ENCODE data around the gene ZNF394.

The ZNF394 gene

GRCh38 chr7:99472561-99473314 is 27.3 kb downstream of the ZNF394 start, which contains the start of gene ZNF789:
Gene ZNF789, plus strand, starts transcription at chr7:99472890. Its CDS starts 3,567 bp downstream, at chr7:99476457.
- H2AFZ ChIP-seq, result peak within 1 kb of the TSS; percentile 92
- TF ChIP-seq, protein P1, sequence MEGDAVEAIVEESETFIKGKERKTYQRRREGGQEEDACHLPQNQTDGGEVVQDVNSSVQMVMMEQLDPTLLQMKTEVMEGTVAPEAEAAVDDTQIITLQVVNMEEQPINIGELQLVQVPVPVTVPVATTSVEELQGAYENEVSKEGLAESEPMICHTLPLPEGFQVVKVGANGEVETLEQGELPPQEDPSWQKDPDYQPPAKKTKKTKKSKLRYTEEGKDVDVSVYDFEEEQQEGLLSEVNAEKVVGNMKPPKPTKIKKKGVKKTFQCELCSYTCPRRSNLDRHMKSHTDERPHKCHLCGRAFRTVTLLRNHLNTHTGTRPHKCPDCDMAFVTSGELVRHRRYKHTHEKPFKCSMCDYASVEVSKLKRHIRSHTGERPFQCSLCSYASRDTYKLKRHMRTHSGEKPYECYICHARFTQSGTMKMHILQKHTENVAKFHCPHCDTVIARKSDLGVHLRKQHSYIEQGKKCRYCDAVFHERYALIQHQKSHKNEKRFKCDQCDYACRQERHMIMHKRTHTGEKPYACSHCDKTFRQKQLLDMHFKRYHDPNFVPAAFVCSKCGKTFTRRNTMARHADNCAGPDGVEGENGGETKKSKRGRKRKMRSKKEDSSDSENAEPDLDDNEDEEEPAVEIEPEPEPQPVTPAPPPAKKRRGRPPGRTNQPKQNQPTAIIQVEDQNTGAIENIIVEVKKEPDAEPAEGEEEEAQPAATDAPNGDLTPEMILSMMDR (IDR thresholded peaks at IDR 0.05), result peak; percentile 17
- H3K27ac ChIP-seq, result peak within 1 kb of the TSS; percentile 86
- H3K36me3 ChIP-seq (ENCODE audit: control insufficient read depth, insufficient read depth, low read length), result no peaks in the 10 kb centered on the region
- H3K9ac ChIP-seq, result no peak within 1 kb of the TSS
- peaks cover 13% of the 10 kb centered on the region for H3K79me2 ChIP-seq
- H3K4me1 ChIP-seq, result peaks cover 2% of the 10 kb centered on the region
- H3K9me3 ChIP-seq (ENCODE audit: control insufficient read depth, low read length), result no peaks in the 10 kb centered on the region
- H3K27me3 ChIP-seq (ENCODE audit: control insufficient read depth, insufficient read depth, low read length), result no peaks in the 10 kb centered on the region
- H3K4me2 ChIP-seq (ENCODE audit: low read length), result peak within 1 kb of the TSS; percentile 68
- peak within 1 kb of the TSS; percentile 77 for H3K4me3 ChIP-seq (ENCODE audit: low read depth, low read length)

DNA sequence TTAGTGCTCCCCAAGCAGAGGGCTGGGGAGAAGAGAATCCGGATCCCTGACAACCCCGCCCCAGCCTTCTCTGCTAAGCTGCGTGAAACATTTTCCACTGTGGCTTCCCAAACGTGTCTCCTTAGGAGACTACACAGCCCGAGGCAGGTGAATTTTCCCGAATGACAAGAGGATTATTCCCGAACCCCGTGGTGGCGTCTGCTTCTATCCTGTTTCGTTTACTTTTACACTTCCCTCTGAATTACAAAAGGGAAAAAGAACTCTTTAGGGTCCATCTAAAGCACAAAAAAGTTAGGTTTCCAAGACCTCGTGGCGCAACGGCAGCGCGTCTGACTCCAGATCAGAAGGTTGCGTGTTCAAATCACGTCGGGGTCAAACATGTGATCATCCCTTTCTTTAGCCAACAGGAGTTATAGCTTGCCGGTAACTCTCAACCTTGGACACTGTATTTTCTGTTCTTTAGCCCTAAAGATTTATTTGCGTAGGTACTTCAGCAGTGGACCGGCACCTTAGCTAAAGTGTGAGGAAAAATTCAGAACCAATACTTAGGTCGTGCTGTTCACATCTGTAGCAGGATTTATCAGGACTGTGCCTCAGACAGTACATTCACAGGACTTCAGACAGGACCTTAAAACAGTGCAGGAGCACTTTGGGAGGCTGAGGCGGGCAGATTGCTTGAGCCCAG is 30.6 kb downstream of the ZNF394 start:
- H3K36me3 ChIP-seq (ENCODE audit: control insufficient read depth, insufficient read depth, low read length), result no peaks in the 10 kb centered on the region
- H3K27ac ChIP-seq, result peak overlapping the region; percentile 11
- H3K4me1 ChIP-seq, result peaks cover 8% of the 10 kb centered on the region
- no peak overlapping the region for H3K9ac ChIP-seq
- H3K4me2 ChIP-seq (ENCODE audit: low read length), result no peak overlapping the region
- H3K79me2 ChIP-seq, result peaks cover 26% of the 10 kb centered on the region
- peak overlapping the region; percentile 3 for H2AFZ ChIP-seq
- TF ChIP-seq, protein P1 (IDR thresholded peaks at IDR 0.05), result no peak
- H3K4me3 ChIP-seq (ENCODE audit: low read depth, low read length), result no peak overlapping the region
- H3K27me3 ChIP-seq (ENCODE audit: control insufficient read depth, insufficient read depth, low read length), result no peaks in the 10 kb centered on the region
- H3K9me3 ChIP-seq (ENCODE audit: control insufficient read depth, low read length), result no peaks in the 10 kb centered on the region

GRCh38 chr7:99468336-99468918 is 31.7 kb downstream of the ZNF394 start:
- Histone ChIP-seq H3K9ac (no peak overlapping the region), H3K9me3 (ENCODE audit: control insufficient read depth, low read length) (no peaks in the 10 kb centered on the region), H3K27me3 (ENCODE audit: control insufficient read depth, insufficient read depth, low read length) (no peaks in the 10 kb centered on the region), H2AFZ (no peak overlapping the region), H3K36me3 (ENCODE audit: control insufficient read depth, insufficient read depth, low read length) (no peaks in the 10 kb centered on the region), H3K79me2 (peaks cover 29% of the 10 kb centered on the region), H3K27ac (no peak overlapping the region), H3K4me1 (peaks cover 6% of the 10 kb centered on the region), H3K4me3 (ENCODE audit: low read depth, low read length) (no peak overlapping the region), H3K4me2 (ENCODE audit: low read length) (no peak overlapping the region)
- TF ChIP-seq, protein P1 (IDR thresholded peaks at IDR 0.05), result no peak

DNA sequence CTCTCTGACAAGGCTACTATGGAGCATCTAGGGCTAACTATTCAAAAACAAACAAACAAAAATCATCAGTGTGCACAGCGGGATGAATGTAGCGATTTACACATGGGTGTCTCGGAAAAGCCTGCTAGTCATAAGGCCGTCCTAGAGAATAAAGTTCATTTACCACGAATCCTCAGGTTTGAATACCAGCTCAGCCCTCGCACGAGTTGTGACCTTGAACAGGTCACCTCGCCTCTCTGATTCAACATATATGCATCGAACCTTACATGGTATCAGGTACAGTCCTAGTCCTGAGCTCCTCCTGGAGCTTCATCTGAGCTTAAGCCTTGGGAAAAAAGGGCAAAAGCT is 34.7 kb downstream of the ZNF394 start:
- peak overlapping the region; percentile 87 for H3K27ac ChIP-seq
- peaks cover 11% of the 10 kb centered on the region for H3K4me1 ChIP-seq
- peak overlapping the region; percentile 17 for H3K9ac ChIP-seq
- peak overlapping the region; percentile 91 for H3K4me3 ChIP-seq (ENCODE audit: low read depth, low read length)
- peaks cover 56% of the 10 kb centered on the region for H3K79me2 ChIP-seq
- TF ChIP-seq, protein P1 (IDR thresholded peaks at IDR 0.05), result no peak
- H3K36me3 ChIP-seq (ENCODE audit: control insufficient read depth, insufficient read depth, low read length), result no peaks in the 10 kb centered on the region
- H3K9me3 ChIP-seq (ENCODE audit: control insufficient read depth, low read length), result no peaks in the 10 kb centered on the region
- peak overlapping the region; percentile 89 for H3K4me2 ChIP-seq (ENCODE audit: low read length)
- H2AFZ ChIP-seq, result peak overlapping the region; percentile 98
- no peaks in the 10 kb centered on the region for H3K27me3 ChIP-seq (ENCODE audit: control insufficient read depth, insufficient read depth, low read length)

Measured in parathyroid adenoma (tissue), 2 donors.